SK-N-SH (cell line): ENCODE measurements around the gene AGO4.

Experiments used
- MEF2A ChIP-seq: IDR thresholded peaks from 2 replicates; pipeline ENCODE4 v1.4.0; 2012; ENCODE audit warnings: low read depth, borderline replicate concordance
- NRF1 ChIP-seq: IDR thresholded peaks from 2 replicates; pipeline ENCODE4 v1.6.1; 2012; ENCODE audit warnings: low read depth, mild to moderate bottlenecking, low read length
- TF ChIP-seq, protein P1 (sequence below): IDR thresholded peaks from 2 replicates; pipeline ENCODE4 v1.4.0; 2012; ENCODE audit warnings: low read depth, borderline replicate concordance
- TF ChIP-seq, protein P2 (sequence below): fragments of 200-600 bp; sonication (generic); IDR thresholded peaks from 2 replicates; pipeline ENCODE4 v1.6.1; 2017; ENCODE audit warnings: antibody characterized with exemption, mild to moderate bottlenecking, moderate library complexity

DNA sequence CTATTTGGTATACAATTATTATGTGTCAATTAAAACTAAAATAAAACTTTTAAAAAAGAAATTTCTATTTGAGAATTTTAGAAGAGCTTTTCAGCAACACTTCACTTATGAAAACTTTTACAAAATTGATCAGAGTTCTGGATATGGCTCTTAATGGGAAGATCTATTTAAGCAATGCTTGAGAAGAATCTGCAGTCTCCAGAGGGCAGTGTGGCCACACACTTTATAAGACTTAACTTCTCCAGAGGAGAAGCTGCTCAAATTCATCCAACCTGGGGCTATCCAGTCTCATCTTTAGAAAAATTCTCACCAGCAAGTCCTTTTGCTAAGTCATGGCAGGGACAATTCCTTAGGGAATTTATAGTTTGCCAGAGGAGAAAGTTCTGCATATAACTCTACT lies 50.0 kb downstream of the AGO4 start:
- TF ChIP-seq, protein P1, sequence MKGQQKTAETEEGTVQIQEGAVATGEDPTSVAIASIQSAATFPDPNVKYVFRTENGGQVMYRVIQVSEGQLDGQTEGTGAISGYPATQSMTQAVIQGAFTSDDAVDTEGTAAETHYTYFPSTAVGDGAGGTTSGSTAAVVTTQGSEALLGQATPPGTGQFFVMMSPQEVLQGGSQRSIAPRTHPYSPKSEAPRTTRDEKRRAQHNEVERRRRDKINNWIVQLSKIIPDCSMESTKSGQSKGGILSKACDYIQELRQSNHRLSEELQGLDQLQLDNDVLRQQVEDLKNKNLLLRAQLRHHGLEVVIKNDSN: no peak
- TF ChIP-seq, protein P2, sequence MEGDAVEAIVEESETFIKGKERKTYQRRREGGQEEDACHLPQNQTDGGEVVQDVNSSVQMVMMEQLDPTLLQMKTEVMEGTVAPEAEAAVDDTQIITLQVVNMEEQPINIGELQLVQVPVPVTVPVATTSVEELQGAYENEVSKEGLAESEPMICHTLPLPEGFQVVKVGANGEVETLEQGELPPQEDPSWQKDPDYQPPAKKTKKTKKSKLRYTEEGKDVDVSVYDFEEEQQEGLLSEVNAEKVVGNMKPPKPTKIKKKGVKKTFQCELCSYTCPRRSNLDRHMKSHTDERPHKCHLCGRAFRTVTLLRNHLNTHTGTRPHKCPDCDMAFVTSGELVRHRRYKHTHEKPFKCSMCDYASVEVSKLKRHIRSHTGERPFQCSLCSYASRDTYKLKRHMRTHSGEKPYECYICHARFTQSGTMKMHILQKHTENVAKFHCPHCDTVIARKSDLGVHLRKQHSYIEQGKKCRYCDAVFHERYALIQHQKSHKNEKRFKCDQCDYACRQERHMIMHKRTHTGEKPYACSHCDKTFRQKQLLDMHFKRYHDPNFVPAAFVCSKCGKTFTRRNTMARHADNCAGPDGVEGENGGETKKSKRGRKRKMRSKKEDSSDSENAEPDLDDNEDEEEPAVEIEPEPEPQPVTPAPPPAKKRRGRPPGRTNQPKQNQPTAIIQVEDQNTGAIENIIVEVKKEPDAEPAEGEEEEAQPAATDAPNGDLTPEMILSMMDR: peak; percentile 32; the same call in 1 of the 2 replicates
- no peak for TF ChIP-seq NRF1
- no peak for TF ChIP-seq MEF2A
